ENCODE measurements around the gene TUBB6. TPM values are rescaled to one million over a fixed set of nuclear protein-coding genes. Genes with fewer than 3 reads are reported as not detected.

The TUBB6 gene
- total and polyA plus RNA-seq, 11 donors: 64.8 to 800 (median 126) TPM

DNA sequence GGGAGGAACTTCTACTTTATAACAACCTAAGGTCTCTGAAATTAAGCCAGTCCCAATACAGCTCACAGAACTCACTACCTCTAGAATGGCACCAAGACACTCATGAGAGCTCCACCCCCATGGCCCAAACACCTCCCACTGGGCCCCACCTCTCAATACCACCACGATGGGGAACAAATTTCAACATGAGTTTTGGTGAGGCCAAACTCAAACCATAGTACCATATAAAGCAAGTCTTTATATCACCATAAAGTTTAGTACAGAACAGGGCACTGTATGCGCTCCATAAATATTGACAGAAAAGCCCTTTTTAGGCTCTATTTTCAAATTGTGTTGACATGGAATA, 65.7 kb downstream of the TUBB6 start:
- intact Hi-C loops (cut with DNase I): loop anchor here in 6 of 10 donors (5.0 to 10.0 kb wide), 6 partner anchors 36 to 511 kb away; partner anchors contain the start of gene PTPN2 (in 1 of the 6)
- WGBS, 4 donors: 54 to 71% (median 62%) methylated on average over 2 of the region's 2 CpGs
- Histone ChIP-seq H3K4me1 (peaks cover 0 to 75% (median 45%) of the 10 kb centered on the region in 12 donors), H3K9me3 (no peaks in the 10 kb centered on the region), H3K4me3 (peak overlapping the region in 8 of 12 donors; percentile 12 to 95 (median 81)), H3K27ac (peak overlapping the region; percentile 28 to 100 (median 98)), H3K36me3 (peaks cover 0 to 21% (median 15%) of the 10 kb centered on the region in 9 donors), H3K27me3 (no peaks in the 10 kb centered on the region)
- DNase-seq: no peak
- no peak for ATAC-seq
- TF ChIP-seq POLR2A (IDR thresholded peaks at IDR 0.05): no peak
- TF ChIP-seq, protein P1, sequence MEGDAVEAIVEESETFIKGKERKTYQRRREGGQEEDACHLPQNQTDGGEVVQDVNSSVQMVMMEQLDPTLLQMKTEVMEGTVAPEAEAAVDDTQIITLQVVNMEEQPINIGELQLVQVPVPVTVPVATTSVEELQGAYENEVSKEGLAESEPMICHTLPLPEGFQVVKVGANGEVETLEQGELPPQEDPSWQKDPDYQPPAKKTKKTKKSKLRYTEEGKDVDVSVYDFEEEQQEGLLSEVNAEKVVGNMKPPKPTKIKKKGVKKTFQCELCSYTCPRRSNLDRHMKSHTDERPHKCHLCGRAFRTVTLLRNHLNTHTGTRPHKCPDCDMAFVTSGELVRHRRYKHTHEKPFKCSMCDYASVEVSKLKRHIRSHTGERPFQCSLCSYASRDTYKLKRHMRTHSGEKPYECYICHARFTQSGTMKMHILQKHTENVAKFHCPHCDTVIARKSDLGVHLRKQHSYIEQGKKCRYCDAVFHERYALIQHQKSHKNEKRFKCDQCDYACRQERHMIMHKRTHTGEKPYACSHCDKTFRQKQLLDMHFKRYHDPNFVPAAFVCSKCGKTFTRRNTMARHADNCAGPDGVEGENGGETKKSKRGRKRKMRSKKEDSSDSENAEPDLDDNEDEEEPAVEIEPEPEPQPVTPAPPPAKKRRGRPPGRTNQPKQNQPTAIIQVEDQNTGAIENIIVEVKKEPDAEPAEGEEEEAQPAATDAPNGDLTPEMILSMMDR (IDR thresholded peaks at IDR 0.05): no peak

DNA sequence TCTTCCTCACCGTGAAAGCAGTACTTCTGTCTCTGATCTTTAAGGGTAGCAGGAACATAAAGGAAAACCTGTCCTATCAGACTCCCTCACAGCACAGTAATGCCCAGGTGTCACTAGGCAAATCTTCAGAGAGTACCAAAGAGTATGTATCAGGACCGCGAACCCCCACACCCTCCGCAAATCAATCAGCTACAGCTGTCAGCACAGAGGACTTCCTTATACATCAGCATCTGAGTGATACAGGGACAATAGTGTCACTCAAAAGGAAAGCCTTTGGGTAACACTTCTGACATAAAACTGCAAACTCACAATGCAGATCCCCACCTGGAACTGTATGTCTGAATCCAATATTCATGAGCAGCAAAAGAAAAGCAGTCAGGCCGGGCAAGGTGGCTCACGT, 66.4 kb downstream of the TUBB6 start:
- peaks cover 0 to 69% (median 45%) of the 10 kb centered on the region in 12 donors for H3K4me1 ChIP-seq
- no peak for DNase-seq
- no peaks in the 10 kb centered on the region for H3K27me3 ChIP-seq
- no peak for ATAC-seq
- peak overlapping the region in 11 of 12 donors; percentile 93 to 100 (median 99) for H3K27ac ChIP-seq
- peaks cover 0 to 14% (median 8%) of the 10 kb centered on the region in 9 donors for H3K36me3 ChIP-seq
- H3K9me3 ChIP-seq: no peaks in the 10 kb centered on the region
- H3K4me3 ChIP-seq: peak overlapping the region in 9 of 12 donors; percentile 58 to 95 (median 86)
- TF ChIP-seq POLR2A (IDR thresholded peaks at IDR 0.05): no peak
- TF ChIP-seq, protein P1 (IDR thresholded peaks at IDR 0.05): no peak
- intact Hi-C loops (cut with DNase I): loop anchor here in 6 of 10 donors (5.0 to 10.0 kb wide), 6 partner anchors 37 to 510 kb away; partner anchors contain the start of gene PTPN2 (in 1 of the 6)
- 52 to 65% (median 53%) methylated on average over 6 of the region's 6 CpGs for WGBS, 4 donors

Other genes with a start within 250 kb of the TUBB6 start
- not detected for gene ANKRD62, start 214.4 kb upstream of the TUBB6 start, total RNA-seq
- gene ANKRD62, start 214.4 kb upstream of the TUBB6 start, polyA plus RNA-seq: not detected
- 10 to 100 TPM in 1 of 9 donors, 1 to 10 TPM in 3, under 1 TPM in 2, not detected in 3; 0.35 to 17.1 (median 2.4) TPM for gene CIDEA, start 53.9 kb upstream of the TUBB6 start, total RNA-seq
- 1 to 10 TPM in 1 of 2 donors, under 1 TPM in 1; 0.61 to 1.8 TPM for gene CIDEA, start 53.9 kb upstream of the TUBB6 start, polyA plus RNA-seq
- gene AFG3L2, start 69.0 kb downstream of the TUBB6 start, total RNA-seq: 100 to 1,000 TPM; 107 to 174 (median 142) TPM
- 10 to 100 TPM; 59.9 to 89.4 TPM for gene AFG3L2, start 69.0 kb downstream of the TUBB6 start, polyA plus RNA-seq
- 1 to 10 TPM in 4 of 9 donors, under 1 TPM in 5; 0.31 to 2.4 (median 0.87) TPM for gene PRELID3A, start 99.7 kb downstream of the TUBB6 start, total RNA-seq
- gene PRELID3A, start 99.7 kb downstream of the TUBB6 start, polyA plus RNA-seq: 1 to 10 TPM; 1.3 to 2.0 TPM

All from heart left ventricle (tissue), 16 donors.